Caco-2 (cell line): ENCODE measurements around the gene A1CF. TPM values are rescaled to one million over a fixed set of nuclear protein-coding genes. Genes with fewer than 3 reads are reported as not detected.
"Not testable (repeated sequence)": the region's sequence is repeated elsewhere in the genome, so short reads cannot be mapped to it uniquely, and the experiment has no call there.

Experiments
- BruUV-seq: library from RNA; stranded (reverse); fragments of 400-500 nt; replicated peaks from 2 replicates; lab custom pipeline; 2021; lab: Mats Ljungman, UMichigan
- CTCF ChIA-PET: fragments of 300-600 bp; sonication (Branson Sonifier 250); formaldehyde crosslinking; loops from one replicate; lab custom pipeline; 2022; ENCODE audit warnings: antibody characterized with exemption; lab: Charles Lee
- POLR2A ChIA-PET: fragments of 300-600 bp; sonication (Branson Sonifier 250); formaldehyde crosslinking; loops from one replicate; lab custom pipeline; 2022; ENCODE audit warnings: antibody characterized with exemption; lab: Charles Lee
- DNase-seq, 2 experiments: peaks; one replicate each; pipeline versions ENCODE4 v3.0.0 to v3.0.0-alpha.2; 2020 to 2022
- H3K27me3 ChIP-seq: replicated peaks from 2 replicates; pipeline ENCODE4 v1.6.0; 2011; ENCODE audit warnings: low read length; ENCODE audit not compliant: control insufficient read depth, insufficient read depth
- H3K36me3 ChIP-seq: 2 replicates; pipeline ENCODE4 v1.5.1; 2011; ENCODE audit warnings: low read length; ENCODE audit not compliant: control insufficient read depth, insufficient read depth
- H3K4me1 ChIP-seq: fragments of 250-450 bp; sonication (Bioruptor Pico); 2 replicates; pipeline ENCODE4 v1.5.1; 2020; ENCODE audit warnings: mild to moderate bottlenecking
- H3K4me3 ChIP-seq: 2 replicates; pipeline ENCODE4 v1.5.1; 2011; ENCODE audit warnings: low read depth, mild to moderate bottlenecking, control low read depth, low read length
- H3K9me3 ChIP-seq: fragments of 250-450 bp; sonication (Bioruptor Pico); 2 replicates; pipeline ENCODE4 v1.5.1; 2020; ENCODE audit warnings: mild to moderate bottlenecking, moderate library complexity
- H3K27ac Mint-ChIP-seq: one replicate; pipeline ENCODE4 v1.8.0; 2022; ENCODE audit warnings: mixed read lengths; ENCODE audit not compliant: unreplicated experiment
- H3K27me3 Mint-ChIP-seq: one replicate; pipeline ENCODE4 v1.8.0; 2022; ENCODE audit warnings: mixed read lengths; ENCODE audit not compliant: insufficient read depth, unreplicated experiment
- H3K36me3 Mint-ChIP-seq: one replicate; pipeline ENCODE4 v1.8.0; 2022; ENCODE audit warnings: mild to moderate bottlenecking, mixed read lengths; ENCODE audit not compliant: insufficient read depth, unreplicated experiment
- H3K4me1 Mint-ChIP-seq: one replicate; pipeline ENCODE4 v1.8.0; 2022; ENCODE audit warnings: low read depth, mixed read lengths; ENCODE audit not compliant: unreplicated experiment
- H3K4me3 Mint-ChIP-seq: one replicate; pipeline ENCODE4 v1.8.0; 2022; ENCODE audit warnings: mild to moderate bottlenecking, moderate library complexity, mixed read lengths; ENCODE audit not compliant: unreplicated experiment
- H3K9me3 Mint-ChIP-seq: one replicate; pipeline ENCODE4 v1.8.0; 2022; ENCODE audit warnings: mixed read lengths; ENCODE audit not compliant: unreplicated experiment
- CTCF ChIP-seq, 2 experiments: fragments of 200-600 bp in 1 of 2; IDR thresholded peaks; 1 replicate in 1 of 2; 2 replicates in 1 of 2; pipeline versions ENCODE4 v1.5.1 to v1.8.0; 2011 to 2022; ENCODE audit warnings: antibody characterized with exemption in 1 of 2, control low read depth in 1 of 2, inconsistent platforms in 1 of 2, low read depth in 1 of 2, low read length in 1 of 2, mild to moderate bottlenecking in 1 of 2, moderate library complexity in 1 of 2; ENCODE audit not compliant: insufficient read depth in 1 of 2, severe bottlenecking in 1 of 2, unreplicated experiment in 1 of 2
- intact Hi-C: fragments of 100-400 bp; cut with micrococcal nuclease; formaldehyde crosslinking; loops from one replicate; pipeline ENCODE4 v1.10.0; 2022; ENCODE audit not compliant: unreplicated experiment
- total RNA-seq: library from RNA; stranded (reverse); gene quantifications from 2 replicates; pipeline ENCODE4 v1.2.3, GENCODE V29; 2022

Gene A1CF
- total RNA-seq, 1 experiment from 2014 or later = 29.9 TPM

GRCh38 chr10:50884302-50884701, 1.1 kb downstream of the A1CF start:
- Histone ChIP-seq H3K4me3 (peak overlapping the region; percentile 55), H3K4me1 (peaks cover 33% of the 10 kb centered on the region), H3K9me3 (no peaks in the 10 kb centered on the region), H3K27me3 (no peaks in the 10 kb centered on the region), H3K36me3 (no peaks in the 10 kb centered on the region)
- POLR2A ChIA-PET = interaction anchor here (1.0 kb wide), 1 partner anchor 17 kb away, joined by 3 read pairs; no protein-coding TSS in a partner anchor
- Mint-ChIP-seq H3K4me3 (peak overlapping the region; percentile 85), H3K36me3 (peaks cover 5% of the 10 kb centered on the region), H3K9me3 (no peaks in the 10 kb centered on the region), H3K4me1 (peaks cover 15% of the 10 kb centered on the region), H3K27ac (peak overlapping the region; percentile 86), H3K27me3 (no peaks in the 10 kb centered on the region)
- TF ChIP-seq CTCF (IDR thresholded peaks at IDR 0.05; ENCODE audit: insufficient read depth in 1 of 2, low read depth in 1 of 2, low read length in 1 of 2, severe bottlenecking in 1 of 2, unreplicated experiment in 1 of 2) = no peak
- intact Hi-C loops = no loop called here
- no peak for DNase-seq
- no TSS peak for BruUV-seq
- CTCF ChIA-PET = interaction anchor here (1.2 kb wide), 1 partner anchor 52 kb away, joined by 5 read pairs; no protein-coding TSS in a partner anchor

- Mint-ChIP-seq H3K9me3 (no peaks in the 10 kb centered on the region), H3K27ac (peak overlapping the region; percentile 17), H3K36me3 (peaks cover 5% of the 10 kb centered on the region), H3K4me1 (peaks cover 15% of the 10 kb centered on the region), H3K27me3 (no peaks in the 10 kb centered on the region), H3K4me3 (peak overlapping the region; percentile 85)
- no peak for TF ChIP-seq CTCF (IDR thresholded peaks at IDR 0.05; ENCODE audit: insufficient read depth in 1 of 2, low read depth in 1 of 2, low read length in 1 of 2, severe bottlenecking in 1 of 2, unreplicated experiment in 1 of 2)
- Histone ChIP-seq H3K4me1 (peaks cover 33% of the 10 kb centered on the region), H3K9me3 (no peaks in the 10 kb centered on the region), H3K4me3 (peak overlapping the region; percentile 55), H3K27me3 (no peaks in the 10 kb centered on the region), H3K36me3 (no peaks in the 10 kb centered on the region)
- intact Hi-C loops = no loop called here
- DNase-seq = no peak
- ChIA-PET POLR2A (no interaction called here), CTCF (no interaction called here)
- BruUV-seq = no TSS peak
Measured at GRCh38 chr10:50883629-50884028, 1.8 kb downstream of the A1CF start.

- ChIA-PET CTCF (no interaction called here), POLR2A (no interaction called here)
- no peaks in the 10 kb centered on the region for H3K9me3 ChIP-seq
- H3K27me3 ChIP-seq = no peaks in the 10 kb centered on the region
- peaks cover 5% of the 10 kb centered on the region for H3K36me3 Mint-ChIP-seq
- no peak overlapping the region for H3K4me3 ChIP-seq
- peaks cover 15% of the 10 kb centered on the region for H3K4me1 Mint-ChIP-seq
- H3K9me3 Mint-ChIP-seq = no peaks in the 10 kb centered on the region
- no peak overlapping the region for H3K4me3 Mint-ChIP-seq
- no TSS peak for BruUV-seq
- H3K27ac Mint-ChIP-seq = no peak overlapping the region
- intact Hi-C loops = no loop called here
- TF ChIP-seq CTCF (IDR thresholded peaks at IDR 0.05; ENCODE audit: insufficient read depth in 1 of 2, low read depth in 1 of 2, low read length in 1 of 2, severe bottlenecking in 1 of 2, unreplicated experiment in 1 of 2) = no peak
- DNase-seq = peak in 1 of 2 experiments; percentile 20
- no peaks in the 10 kb centered on the region for H3K27me3 Mint-ChIP-seq
- peaks cover 33% of the 10 kb centered on the region for H3K4me1 ChIP-seq
- H3K36me3 ChIP-seq = no peaks in the 10 kb centered on the region
Measured at GRCh38 chr10:50882540-50882983, 2.9 kb downstream of the A1CF start.

GRCh38 chr10:50881046-50881445, 4.4 kb downstream of the A1CF start:
- H3K27me3 ChIP-seq, POLR2A ChIA-PET, H3K27ac Mint-ChIP-seq, CTCF ChIA-PET, H3K4me1 Mint-ChIP-seq, H3K36me3 Mint-ChIP-seq, BruUV-seq, H3K4me3 Mint-ChIP-seq, H3K27me3 Mint-ChIP-seq, H3K4me3 ChIP-seq, H3K9me3 Mint-ChIP-seq, H3K9me3 ChIP-seq, H3K36me3 ChIP-seq, DNase-seq: not testable (repeated sequence)
- intact Hi-C loops = loop anchor here (2.0 kb wide), 1 partner anchor 16 kb away; no protein-coding TSS in a partner anchor
- peaks cover 22% of the 10 kb centered on the region for H3K4me1 ChIP-seq
